ENCODE data around the gene TAC3.
"Not testable (repeated sequence)": the region's sequence is repeated elsewhere in the genome, so short reads cannot be mapped to it uniquely, and the experiment has no call there.

Gene TAC3

GRCh38 chr12:57033431-57033830 is 17.1 kb upstream of the TAC3 start:
- DNase-seq (ENCODE audit: low read depth) = no peak

- no peak for DNase-seq (ENCODE audit: low read depth)
Measured at GRCh38 chr12:57031789-57032188, 15.5 kb upstream of the TAC3 start.

GRCh38 chr12:57031138-57031725 is 14.9 kb upstream of the TAC3 start:
- DNase-seq (ENCODE audit: low read depth) = no peak

GRCh38 chr12:57029457-57029856 is 13.1 kb upstream of the TAC3 start:
- no peak for DNase-seq (ENCODE audit: low read depth)

- no peak for DNase-seq (ENCODE audit: low read depth)
Measured at GRCh38 chr12:57027805-57028153, 11.4 kb upstream of the TAC3 start.

GRCh38 chr12:57027011-57027804 is 10.9 kb upstream of the TAC3 start:
- no peak for DNase-seq (ENCODE audit: low read depth)

GRCh38 chr12:57025196-57025595 is 8.9 kb upstream of the TAC3 start:
- no peak for DNase-seq (ENCODE audit: low read depth)

GRCh38 chr12:57022324-57022723 is 6.0 kb upstream of the TAC3 start:
- DNase-seq (ENCODE audit: low read depth) = not testable (repeated sequence)

- no peak for DNase-seq (ENCODE audit: low read depth)
Measured at GRCh38 chr12:57019983-57020719, 3.8 kb upstream of the TAC3 start.

- no peak for DNase-seq (ENCODE audit: low read depth)
Measured at GRCh38 chr12:57018906-57019305, 2.6 kb upstream of the TAC3 start.

- not testable (repeated sequence) for DNase-seq (ENCODE audit: low read depth)
Measured at GRCh38 chr12:57018353-57018752, 2.0 kb upstream of the TAC3 start.

- no peak for DNase-seq (ENCODE audit: low read depth)
Measured at GRCh38 chr12:57012600-57013465, 3.5 kb downstream of the TAC3 start.

- peak; percentile 21 for DNase-seq (ENCODE audit: low read depth)
Measured at GRCh38 chr12:57011438-57012424, 4.6 kb downstream of the TAC3 start.

- no peak for DNase-seq (ENCODE audit: low read depth)
Measured at GRCh38 chr12:57010627-57011247, 5.6 kb downstream of the TAC3 start.

GRCh38 chr12:57009949-57010626 is 6.2 kb downstream of the TAC3 start:
- DNase-seq (ENCODE audit: low read depth) = no peak

GRCh38 chr12:57008178-57008577 is 8.2 kb downstream of the TAC3 start:
- peak; percentile 79 for DNase-seq (ENCODE audit: low read depth)

- DNase-seq (ENCODE audit: low read depth) = no peak
Measured at GRCh38 chr12:57006809-57007475, 9.4 kb downstream of the TAC3 start.

GRCh38 chr12:57005980-57006808 is 10.1 kb downstream of the TAC3 start, which contains the start of gene ZBTB39:
Gene ZBTB39 (minus strand): TSS chr12:57006546. CDS start chr12:57004917, 1,629 bp downstream.
- peak; percentile 72 for DNase-seq (ENCODE audit: low read depth)

Data from ELR (cell line).